ENCODE measurements around the gene LEFTY2.
"Not testable (repeated sequence)": the region's sequence is repeated elsewhere in the genome, so short reads cannot be mapped to it uniquely, and the experiment has no call there.

The LEFTY2 gene

DNA sequence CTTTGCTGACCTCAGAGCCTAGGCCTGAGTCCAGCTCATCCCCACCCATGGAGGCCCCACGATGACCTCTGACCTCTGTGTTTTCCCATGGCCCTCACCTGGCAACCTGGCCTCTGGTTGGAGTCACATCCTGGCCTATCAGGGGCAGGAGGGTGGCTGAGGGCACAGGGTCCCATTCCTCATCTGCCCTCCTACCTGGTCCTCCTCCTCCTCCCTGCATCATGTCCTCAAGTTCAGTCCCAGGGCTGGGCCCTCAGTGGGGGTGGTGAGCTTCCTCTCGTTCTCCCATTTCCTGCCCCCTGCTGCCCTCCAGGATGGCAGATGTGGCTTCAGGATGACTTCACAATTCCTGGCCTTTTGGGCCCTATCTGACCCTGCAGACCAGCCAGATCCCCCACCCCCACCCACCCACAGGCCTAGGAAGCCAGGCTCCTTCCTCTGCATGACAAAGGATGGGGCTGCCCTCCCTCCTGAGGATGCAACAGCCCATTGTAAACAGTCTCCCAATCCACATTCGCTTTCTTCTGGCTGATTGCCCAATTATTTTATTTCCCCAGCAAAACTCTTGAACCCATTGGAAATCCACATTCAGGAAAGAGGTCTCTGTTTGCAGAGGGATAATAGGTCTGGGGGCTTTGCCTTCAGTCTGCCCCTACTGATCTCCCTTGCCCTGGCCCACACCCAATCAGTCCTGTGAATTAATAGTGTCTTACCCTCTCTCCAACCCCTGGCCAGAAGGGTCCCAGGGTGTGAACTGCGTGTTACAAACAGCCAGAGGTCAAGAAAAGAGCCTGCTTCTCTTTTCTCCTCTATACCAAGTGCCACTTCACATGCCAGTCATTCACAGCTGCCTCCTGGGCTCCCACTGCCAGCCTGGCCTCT, 41.7 kb downstream of the LEFTY2 start:
- no peak for DNase-seq

DNA sequence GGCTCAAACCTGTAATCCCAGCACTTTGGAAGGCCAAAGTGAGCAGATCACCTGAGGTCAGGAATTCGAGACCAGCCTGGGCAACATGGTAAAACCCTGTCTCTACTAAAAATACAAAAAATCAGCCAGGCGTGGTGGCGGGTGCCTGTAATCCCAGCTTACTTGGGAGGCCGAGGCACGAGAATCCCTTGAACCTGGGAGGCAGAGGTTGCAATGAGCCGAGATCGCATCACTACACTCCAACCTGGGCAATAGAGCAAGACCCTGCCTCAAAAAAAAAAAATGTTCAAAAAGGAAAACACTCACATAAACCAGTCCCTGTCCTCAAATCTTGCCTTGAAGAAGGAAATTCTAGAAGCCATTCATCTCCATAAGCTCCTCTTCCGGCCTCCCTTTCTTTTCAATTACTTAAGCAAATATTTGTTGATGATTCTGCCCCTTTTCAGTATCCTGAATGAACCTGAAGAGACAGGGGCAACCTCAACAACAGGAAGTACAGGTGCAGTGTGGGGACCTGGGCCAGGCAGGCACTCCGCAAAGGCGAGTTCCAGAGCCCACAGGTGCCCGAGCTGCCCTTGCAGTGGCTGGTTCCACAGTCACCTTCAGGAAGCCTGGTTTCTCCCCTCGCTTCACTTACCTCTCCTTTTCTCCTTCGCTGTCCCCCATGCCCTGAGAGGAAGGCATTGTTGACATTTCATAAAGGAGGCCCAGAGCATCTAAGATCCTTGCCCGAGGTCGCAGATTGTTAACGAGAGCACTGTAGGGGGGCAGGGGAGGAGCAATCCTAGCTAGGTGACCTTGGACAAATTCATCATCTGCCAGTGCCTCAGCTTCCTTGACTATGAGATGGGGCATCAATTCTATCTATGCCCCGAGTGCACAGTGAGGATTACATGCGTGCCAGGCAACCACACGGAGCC, 43.2 kb downstream of the LEFTY2 start:
- DNase-seq: peak; percentile 15

DNA sequence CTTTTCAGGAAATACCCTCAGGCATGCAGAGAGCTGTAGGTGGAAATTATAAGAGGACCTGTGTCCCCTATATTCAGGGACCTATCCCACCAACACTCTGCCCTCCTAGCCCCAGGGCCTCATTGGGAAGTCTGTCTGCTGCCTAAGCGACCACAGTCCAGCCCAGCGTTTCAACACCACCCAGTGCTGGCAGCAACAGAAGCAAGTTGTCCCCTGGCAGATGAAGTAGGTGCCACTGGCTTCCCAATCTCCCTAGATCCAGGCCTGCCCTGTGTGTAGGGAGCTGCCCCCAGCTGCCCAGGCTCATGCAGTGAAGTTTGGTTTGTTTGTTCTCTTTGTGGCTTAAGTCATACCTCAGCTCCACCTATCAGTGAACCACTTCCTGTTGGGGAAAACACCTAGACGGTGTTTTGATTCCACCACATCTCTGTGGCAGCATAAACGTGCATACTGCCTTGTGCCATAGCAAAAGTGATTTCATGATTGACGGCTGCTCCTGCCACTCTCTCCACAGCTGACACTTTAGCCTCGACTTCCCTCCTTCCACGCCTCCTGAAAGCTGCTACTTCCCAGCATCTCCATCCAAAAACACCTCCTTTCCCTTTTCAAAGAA, 44.0 kb downstream of the LEFTY2 start:
- DNase-seq: no peak

DNA sequence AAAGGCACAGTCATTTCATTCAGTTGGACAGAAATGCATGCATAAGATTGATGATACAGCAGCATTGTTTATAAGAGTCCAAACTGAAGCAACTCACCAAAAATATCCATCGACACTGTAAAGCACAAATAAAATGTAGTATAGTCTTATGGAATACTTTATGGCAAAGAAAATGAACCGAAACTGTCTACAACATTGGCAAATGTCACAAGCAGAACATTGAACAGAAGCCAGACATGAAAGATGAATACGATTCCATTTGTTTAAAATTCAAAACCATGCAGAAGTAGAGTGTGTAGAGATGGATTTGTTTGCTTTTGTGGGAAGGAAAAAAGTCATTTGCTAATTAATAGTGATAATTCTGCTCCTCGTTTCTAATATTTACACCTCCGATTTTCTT, 44.5 kb downstream of the LEFTY2 start:
- no peak for DNase-seq

DNA sequence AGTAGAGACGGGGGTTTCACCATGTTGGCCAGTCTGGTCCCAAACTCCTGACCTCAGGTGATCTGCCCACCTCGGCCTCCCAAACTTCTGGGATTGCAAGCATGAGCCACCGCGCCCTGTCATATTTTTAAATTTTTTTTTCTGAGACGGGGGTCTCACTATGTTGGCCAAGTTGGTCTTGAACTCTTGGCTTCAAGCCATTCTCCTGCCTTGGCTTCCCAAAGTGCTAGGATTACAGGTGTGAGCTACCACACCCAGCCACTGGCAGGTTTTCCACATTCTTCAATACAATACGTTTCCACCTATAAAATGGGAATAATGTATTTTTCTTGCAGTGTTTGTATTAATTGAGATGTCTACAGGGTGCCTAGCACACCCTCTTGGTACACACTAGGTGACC, 48.7 kb downstream of the LEFTY2 start:
- no peak for DNase-seq

DNA sequence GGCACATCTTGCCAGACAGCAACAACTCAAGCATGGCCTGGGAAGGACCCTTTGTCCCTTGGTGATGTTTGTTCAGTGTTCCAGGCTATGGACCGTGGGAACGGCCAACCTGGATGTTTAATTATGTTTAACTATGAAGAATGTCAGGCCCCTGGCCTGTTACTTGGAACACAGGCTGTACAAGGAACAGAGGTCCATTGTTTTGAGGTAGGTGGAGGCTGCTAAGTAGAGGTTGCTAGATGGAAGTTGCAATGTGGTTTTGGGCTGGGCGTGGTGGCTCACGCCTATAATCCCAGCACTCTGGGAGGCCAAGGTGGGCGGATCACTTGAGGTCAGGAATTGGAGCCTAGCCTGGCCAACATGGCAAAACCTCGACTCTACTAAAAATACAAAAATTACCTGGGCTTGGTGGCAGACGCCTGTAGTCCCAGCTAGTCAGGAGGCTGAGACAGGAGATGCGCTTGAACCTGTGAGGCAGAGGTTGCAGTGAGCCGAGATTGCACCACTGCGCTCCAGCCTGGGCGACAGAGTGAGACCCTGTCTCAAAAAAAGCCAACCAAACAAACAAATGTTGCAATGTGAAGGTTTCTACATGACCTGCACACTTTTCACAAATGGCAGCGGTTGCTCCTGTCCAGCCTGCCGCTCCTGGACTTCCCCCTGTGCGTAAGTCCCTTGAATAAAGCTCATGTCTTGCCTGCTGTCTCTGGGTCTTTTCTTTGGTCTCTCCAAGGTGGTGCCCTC, 49.6 kb downstream of the LEFTY2 start:
- no peak for DNase-seq

DNA sequence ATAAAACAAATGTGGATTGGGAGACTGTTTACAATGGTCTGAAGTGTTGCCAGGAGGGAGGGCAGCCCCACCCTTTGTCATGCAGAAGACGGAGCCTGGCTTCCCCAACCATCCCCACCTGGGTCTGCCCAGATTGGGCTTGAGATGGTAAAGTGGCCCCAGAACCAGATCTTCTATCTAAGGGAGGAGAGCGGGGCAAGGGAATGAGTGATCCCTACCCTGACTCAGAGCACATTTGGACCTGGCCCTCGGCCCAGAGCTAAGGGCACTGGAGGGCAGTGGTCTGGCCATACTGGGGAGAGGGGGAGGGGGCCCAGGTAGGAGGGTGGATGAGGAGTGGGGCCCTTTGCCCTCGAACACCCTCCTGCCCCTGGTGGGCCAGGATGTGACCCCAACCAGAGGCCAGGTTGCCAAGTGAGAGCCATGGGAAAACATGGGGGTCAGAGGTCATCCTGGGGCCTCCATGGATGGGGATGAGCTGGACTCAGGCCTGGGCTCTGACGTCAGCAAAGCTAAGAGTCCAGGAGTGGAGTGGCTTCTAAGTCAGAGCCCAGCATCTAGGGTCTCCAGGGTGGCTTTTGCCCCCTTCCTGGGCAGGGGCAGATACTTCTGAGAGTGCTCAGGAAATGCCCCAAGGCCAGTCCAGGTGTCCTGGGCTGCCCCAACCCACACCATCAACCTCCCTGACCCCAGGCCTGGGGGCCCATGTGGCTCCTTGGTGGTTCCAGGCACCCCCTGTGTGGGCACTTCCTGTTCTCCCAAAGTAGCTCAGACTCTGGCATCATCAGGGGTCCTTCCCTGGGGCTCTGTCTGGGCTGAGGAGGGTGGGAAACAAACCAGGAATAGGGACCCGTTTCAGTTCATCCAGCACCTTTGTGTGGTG, 50.4 kb downstream of the LEFTY2 start:
- DNase-seq: no peak

DNA sequence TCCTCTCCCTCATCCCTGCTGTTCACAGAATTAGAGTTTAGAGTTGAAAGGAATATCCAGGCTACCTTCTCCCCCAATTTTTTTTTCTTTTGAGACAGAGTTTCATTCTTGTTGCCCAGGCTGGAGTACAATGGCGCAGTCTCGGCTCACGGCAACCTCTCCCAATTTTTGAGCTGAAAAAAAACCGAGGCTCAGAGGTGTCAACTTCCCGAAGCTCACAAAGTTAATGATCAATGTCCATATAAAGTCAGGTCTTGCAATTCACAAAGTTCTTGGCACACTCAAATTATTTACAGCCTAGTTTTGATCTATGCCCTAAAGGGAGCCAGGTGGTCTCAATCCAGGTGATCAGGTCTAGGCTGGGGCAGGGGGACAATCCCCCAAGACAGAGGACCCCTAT, 51.3 kb downstream of the LEFTY2 start:
- no peak for DNase-seq

DNA sequence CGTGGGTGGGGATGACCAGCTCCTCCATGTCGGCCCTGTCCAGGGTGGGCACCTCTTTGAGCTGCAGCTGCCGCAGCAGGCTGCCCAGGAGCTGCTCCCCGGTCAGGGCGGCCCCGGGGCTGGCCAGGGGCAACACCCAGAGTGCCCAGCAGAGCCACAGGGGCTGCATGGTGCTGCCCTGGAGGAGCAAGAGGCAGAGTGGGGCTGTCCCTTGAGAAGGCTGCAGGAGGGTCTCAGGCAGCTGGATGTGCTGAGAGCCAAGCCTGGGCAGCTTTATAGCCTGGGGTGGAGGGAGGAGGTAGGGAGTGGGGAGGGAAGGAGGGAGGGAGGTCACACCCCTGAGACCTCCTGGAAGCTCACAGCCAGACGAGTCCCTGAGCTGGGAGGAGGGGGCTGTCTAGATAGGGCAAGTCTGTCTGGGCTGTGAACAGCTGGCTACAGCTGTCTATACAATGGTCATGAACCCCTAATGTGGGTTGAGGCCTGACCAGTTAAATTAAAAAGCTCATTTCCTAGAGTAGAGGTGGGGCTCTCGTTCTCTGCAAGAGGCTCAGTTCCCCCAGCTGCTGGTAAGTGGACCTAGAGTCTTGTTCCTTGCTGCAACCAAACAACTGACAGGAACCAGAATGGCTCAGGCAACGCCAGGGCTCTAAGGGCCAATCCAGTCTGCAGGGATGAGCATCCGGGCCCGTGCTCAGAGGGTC, 52.0 kb downstream of the LEFTY2 start, which contains the start of gene LEFTY1:
Gene LEFTY1, minus strand, starts transcription at position 249 of the 704 bp plus-strand sequence. Its CDS starts 80 bp downstream, at position 169.
- no peak for DNase-seq

DNA sequence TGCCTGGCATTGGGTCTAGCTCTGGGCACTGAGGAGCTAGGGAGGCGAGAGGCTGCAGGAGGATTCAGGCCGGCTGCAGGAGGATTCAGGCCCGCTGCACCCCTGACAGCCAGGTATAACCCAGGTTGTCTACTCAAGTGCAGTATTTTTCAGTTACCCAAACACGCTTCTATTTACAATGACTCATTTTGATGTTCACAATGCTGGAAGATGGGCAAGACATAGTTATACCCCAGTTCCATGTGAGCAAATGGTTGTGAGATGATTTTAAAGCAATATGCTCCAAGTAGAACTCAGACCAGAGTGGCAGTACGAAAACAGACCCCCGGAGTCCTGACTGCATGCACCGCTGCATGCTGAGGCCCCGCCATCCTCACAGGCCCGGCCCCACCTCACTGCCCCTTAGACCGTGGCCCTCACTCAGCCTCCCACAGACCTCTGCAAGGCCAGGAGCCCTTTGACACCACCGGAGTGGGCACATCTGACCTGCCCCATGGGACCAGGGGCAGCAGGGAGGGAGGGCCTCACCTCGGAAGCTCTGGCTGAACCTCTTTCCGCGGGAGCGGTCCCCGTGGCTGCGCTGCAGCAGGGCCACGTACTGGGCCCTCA, 52.6 kb downstream of the LEFTY2 start:
- DNase-seq: no peak

DNA sequence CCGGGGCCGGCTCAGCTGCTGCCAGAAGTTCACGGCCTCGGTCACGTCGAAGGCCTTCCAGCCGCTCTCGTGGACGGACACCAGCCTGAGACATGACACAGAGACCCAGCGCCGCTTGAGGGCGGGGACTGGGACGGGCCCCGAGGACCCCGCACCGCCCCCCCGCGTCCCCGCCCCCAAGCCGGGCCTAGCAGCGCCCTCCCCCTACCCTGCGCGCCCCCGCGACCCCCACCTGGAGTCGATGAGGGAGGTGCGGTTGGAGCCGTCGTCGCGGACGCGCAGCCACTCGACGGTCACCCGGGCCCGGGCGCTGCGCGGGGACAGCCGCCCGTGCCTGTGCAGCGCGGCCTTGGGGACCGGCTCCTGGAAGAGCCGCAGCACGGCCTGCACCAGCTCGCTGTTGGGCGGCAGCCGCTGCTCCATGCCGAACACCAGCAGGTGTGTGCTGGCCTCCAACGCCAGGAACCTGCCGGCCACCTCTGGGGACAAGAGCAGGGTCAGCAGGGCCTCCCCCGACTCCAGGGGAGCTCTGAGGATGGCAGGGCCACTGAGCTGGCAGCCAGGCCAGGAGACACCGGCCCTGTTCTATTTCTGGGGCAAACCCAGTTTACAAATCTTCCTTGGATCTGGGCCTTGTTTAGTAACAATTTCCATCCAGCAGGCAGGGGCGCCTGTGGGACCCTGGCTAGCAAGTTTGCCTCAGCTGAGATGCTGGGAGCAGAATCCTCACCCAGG, 53.3 kb downstream of the LEFTY2 start:
- DNase-seq: not testable (repeated sequence)

DNA sequence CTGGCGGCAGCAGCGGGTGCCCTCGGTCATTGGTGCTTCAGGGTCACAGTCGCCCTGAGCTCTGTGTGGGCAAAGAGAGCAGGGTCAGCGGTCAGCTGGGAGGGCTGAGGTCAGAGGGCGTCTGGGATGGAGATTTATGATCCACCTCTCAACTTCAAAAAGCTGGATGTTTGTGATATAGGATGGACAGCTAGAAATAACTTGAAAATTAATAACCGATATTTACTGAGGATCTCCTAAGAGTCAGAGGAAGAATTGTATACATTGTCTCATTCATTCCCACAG, 54.0 kb downstream of the LEFTY2 start:
- no peak for DNase-seq

Data from NCI-H1092 treated with DMSO at 0.1 percent for 48 hours (cell line).